ENCODE data around the gene TOR3A.
"Not testable (repeated sequence)": the region's sequence is repeated elsewhere in the genome, so short reads cannot be mapped to it uniquely, and the experiment has no call there.

TOR3A gene

DNA sequence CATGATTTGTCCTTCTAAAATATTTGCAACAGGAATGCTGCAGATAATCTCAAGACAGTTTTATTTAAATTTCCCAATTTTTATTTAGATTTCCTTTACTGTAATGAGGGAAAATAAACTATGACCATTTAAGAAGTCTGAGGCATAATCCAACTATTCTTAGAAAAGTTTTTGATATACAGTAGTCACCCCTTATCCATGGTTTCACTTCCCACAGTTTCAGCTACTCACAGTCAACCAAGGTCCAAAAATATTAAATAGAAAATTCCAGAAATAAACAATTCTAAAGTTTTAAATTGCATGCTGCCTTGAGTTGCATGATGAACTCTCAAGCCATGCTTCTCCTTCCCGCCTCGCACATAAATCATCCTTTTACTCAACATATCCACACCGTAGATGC, 33.3 kb downstream of the TOR3A start:
- no peak for FAIRE-seq

DNA sequence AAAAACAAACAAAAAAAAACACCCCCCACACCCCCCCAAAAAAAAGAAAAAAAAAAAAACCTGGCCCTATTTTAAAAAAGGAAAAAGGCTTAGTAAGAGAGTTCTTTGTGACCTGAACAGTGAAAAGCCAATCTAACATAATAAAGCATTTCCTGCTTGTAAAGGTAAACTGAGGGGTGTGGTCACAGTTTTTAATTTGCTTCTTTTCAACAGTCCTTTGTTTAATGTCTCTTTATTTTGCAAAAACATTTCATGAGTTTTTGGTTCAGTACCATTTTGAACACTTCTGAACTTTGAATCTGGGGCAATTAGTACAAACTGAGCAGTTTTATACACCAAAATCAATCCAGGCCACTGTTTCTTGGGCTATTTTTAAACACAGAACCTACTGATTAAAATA, 37.6 kb downstream of the TOR3A start:
- FAIRE-seq: no peak

DNA sequence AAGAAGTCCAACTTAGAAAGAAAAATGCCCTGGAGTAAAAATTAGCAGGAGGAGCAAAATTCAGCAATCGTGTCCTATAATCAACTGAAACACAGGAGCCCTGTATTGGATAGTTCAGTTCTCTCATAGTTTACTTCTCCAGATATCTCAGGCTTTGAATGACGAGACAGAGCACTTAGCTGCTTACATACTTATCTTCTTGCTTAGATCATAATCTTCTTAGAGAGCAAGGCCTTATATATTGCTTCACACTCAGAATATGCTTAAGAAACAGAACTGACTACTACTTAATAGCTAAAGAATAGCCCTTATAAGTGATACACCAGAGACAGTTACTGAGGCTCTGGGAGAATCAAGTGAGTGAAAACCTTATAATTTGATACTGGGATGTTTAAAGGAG, 38.9 kb downstream of the TOR3A start:
- no peak for FAIRE-seq

DNA sequence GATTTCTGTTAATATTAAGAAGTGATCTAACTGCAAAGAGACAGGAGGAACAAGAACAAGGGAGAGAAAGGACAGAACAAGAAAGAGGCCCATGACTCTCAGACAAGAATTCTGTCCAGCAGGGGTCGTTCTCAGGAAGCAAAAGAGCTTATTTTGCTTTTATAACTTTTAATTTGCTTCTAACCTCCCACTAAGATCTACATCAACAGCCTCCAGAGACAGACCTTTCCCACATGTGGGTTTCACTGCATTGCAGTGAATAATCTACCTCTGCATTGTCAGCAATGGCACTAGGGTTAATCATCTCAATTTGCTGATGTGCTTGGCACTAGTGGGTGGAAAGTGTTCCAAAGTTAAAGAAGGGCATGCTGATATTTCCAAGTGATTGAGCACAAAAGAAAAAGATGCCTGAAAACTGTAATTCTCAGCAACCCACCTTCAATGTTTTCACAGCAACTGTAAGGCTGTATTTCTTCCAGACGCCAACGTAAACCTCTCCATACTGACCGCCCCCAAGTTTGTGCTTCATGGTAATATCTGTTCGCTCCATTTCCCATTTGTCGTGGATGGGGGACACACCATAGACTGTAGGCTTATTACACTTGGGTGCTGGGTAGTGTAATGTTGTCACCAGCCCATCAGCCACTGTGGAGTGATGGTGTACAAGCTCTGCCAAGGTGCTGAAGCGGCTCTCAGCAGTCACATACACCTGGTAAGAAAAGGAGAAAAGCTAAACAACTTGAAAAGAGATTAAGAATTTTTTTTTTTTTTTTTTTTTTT, 39.5 kb downstream of the TOR3A start:
- no peak for FAIRE-seq

DNA sequence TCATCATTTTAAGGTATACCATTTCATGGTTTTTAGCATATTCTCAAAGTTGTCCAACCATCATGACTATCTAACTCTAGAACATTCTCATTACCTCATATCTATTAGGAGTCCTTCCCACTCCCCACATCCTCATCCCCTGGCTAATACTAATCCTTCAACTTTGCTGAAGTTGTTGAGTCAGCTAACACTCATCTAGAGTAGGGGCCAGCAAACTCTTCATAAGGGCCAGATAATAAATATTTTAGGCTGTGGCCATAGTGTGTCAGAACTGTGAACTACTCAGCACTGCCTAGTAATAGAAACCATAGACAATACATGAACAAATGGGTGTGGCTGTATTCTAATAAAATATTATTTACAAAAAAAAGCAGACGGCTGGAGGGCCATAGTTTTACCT, 43.0 kb downstream of the TOR3A start:
- FAIRE-seq: no peak

DNA sequence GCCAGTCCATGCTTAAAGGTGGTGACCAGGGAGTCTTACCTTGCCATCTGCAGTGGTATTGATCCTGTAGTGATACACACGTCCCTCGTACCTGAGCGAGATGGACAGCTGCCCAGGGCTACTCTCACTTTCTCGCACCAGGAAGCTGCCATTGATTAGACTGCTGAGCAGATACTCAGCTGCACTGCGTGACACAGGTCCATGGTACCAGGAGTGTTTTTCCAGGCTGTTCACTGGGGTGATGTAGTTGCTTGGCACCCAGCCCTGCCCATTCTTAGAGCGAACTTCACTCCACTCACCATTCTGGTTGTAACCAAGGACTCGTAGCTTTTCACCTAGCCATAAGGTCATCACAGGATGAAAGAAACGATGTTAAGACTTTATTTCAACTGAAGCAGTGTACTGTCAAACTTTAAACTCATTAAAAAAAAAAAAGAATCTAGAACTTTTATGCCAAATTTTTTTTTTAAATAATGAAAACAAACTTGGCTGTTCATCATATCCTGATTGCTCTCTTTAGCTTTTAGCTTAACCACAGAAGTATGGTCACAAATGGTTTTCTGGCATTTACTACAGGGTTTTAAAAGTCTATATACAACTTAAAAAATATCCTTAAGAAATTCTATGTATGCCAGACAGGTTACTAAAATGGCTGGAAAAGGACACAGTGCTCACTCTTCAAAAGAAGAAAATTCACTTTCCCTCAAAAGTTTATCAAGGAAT, 44.6 kb downstream of the TOR3A start:
- peak; percentile 24 for FAIRE-seq

DNA sequence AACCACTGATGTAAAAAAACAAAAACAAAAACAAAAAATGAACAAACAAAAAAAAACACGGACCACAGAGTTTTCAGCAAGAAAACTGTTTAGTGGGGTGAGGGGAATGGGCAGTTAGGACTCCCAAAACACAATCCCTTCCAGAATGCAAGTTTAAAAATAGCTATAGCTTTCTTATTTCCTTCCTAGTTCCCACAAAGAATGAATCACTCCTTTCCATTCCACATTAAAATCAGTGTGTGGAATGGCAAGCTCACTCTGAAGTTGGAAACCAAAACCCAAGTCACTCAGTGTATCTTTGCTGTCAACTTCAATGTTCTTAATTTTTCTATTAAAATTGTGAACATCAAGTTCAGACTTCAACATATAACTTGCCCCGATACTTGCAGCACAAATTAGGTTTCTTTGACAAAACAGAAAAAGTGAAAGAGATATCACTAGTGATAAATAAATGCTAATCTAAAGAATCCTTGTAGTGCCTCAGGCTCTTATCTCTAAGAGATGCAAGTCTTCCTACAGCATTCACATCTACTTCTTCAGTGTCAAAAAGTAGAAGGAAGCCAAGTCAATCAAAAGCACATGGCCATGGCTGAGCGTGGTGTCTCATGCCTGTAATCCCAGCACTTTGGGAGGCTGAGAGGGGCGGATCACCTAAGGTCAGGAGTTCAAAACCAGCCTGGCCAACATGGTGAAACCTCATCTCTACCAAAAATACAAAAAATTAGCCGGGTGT, 45.5 kb downstream of the TOR3A start:
- no peak for FAIRE-seq

DNA sequence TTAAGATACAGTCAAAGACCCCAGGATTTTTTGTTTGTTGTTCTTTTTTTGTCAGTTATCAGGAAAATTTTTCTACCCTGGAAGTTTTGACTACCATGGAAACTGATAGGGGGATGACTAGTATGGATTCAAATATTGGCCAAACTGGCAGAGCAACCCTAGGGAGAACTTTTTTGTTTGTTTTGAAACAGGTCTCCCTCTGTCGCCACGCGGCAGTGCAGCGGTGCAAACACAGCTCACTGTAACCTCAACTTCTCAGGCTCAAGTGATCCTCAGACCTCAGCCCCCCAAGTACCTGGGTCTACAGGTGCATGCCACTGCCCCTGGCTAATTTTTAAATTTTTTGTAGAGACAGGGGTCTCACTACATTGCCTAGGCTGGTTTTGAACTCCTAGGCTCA, 46.6 kb downstream of the TOR3A start:
- no peak for FAIRE-seq

DNA sequence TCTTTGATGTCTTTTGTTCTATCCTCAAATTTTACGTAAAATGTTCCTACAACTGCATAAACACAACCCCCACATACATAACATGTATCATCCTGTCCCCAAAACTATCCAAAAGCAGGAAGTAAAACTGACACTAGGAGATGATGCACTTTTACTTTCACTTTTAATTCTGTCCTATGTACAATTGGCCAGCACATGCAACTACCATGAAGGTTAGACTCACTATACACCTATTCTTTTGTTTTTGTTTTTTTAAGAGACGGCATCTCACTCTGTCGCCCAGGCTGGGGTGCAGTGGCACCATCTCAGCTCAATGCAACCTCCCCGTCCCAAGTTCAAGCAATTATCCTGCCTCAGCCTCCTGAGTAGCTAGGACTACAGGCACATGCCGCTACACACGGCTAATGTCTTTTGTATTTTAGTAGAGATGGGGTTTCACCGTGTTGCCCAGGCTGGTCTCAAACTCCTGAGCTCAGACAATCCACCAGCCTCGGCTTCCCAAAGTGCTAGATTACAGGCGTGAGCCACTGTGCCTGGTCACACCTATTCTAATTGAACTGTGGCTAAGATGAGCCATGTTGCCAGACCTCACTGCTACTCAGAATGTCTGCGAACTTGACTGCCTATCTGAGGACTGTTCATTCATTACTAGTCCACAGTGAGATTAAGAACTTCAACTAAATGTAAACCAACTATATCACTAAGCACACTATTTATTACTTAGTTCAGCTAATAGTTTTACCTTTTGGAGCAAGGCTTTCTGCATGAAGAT, 48.0 kb downstream of the TOR3A start:
- FAIRE-seq: no peak

DNA sequence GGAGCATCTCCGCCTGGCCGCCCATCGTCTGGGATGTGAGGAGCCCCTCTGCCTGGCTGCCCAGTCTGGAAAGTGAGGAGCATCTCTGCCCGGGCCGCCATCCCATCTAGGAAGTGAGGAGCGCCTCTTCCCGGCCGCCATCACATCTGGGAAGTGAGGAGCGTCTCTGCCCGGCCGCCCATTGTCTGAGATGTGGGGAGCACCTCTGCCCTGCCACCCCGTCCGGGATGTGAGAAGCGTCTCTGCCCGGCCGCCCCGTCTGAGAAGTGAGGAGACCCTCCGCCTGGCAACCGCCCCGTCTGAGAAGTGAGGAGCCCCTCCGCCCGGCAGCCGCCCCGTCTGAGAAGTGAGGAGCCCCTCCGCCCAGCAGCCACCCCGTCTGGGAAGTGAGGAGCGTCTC, 53.3 kb downstream of the TOR3A start:
- FAIRE-seq: not testable (repeated sequence)

DNA sequence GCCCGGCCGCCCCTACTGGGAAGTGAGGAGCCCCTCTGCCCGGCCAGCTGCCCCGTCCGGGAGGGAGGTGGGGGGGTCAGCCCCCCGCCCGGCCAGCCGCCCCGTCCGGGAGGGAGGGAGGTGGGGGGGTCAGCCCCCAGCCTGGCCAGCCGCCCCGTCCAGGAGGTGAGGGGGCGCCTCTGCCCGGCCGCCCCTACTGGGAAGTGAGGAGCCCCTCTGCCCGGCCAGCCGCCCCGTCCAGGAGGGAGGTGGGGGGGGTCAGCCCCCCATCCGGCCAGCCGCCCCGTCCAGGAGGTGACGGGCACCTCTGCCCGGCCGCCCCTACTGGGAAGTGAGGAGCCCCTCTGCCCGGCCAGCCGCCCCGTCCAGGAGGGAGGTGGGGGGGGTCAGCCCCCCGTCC, 53.8 kb downstream of the TOR3A start:
- FAIRE-seq: not testable (repeated sequence)

DNA sequence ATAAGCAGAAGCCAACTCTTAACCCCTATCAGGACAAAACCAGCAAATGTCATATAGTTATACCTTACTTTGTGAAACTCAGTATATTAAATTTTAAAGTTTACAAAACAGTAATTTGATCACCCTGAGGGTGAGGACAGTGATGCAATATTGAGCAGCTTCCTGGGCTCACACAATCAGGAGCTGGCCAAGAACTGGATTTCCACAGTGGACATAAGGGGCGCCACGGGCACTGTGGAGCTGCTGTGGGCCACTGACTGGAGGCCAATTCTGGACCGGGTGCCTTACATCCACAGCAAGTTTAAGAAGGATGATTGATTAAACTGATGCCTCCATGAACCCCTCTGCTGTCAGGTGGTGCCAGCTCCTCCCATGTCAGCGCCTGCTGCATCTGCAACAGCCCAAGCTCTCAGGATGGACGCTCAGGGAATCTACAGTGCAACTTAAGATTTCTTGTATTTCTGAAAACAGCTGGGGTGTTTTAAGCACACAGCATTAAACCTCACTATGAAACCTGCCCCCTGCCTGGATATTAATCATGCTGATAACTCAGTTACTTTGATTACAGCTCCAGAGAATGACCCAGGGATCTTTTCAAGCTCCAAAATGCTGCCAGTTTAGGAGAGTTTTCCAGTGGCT, 55.9 kb downstream of the TOR3A start:
- FAIRE-seq: no peak

DNA sequence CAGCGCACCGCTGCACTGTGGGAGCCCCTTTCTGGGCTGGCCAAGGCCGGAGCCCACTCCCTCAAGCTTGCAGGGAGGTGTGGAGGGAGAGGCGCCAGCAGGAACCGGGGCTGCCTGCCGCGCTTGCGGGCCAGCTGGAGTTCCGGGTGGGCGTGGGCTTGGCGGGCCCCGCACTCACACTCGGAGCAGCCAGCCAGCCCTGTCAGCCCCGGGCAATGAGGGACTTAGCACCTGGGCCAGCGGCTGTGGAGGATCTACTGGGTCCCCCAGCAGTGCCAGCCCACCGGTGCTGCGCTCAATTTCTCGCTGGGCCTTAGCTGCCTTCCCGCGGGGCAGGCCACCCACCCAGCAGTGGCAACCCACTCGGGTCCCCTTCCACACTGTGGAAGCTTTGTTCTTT, 56.9 kb downstream of the TOR3A start:
- FAIRE-seq: not testable (repeated sequence)

DNA sequence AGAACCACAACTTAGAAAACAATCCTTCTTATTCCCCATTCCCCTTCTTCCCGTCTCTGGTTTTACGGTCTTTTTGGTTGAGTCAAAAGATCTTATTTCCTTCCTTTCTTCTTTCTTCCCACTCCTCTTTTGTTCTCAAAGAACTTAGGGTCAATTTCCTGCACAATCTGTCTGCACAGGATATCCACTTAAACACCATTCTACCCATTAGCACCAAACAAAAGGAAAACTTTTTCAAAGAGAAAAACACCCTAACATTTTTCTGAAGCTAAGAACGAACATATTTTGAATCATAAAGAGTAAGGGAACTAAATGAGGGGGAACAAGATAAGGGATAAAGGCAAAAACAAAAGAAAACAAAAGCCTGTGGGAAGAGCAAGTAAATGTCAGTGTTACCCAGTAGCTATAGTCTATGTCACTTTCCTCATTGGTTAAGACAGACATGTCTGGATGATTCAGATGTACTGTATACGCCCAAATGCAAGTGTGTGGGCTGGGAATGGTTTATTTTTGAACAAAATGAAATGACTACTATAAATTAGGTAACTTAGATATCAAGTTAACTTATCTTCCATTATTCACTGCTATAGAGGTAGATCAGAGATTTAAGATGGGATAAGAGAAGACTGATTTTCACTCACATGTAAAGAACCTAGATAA, 59.9 kb downstream of the TOR3A start:
- no peak for FAIRE-seq

DNA sequence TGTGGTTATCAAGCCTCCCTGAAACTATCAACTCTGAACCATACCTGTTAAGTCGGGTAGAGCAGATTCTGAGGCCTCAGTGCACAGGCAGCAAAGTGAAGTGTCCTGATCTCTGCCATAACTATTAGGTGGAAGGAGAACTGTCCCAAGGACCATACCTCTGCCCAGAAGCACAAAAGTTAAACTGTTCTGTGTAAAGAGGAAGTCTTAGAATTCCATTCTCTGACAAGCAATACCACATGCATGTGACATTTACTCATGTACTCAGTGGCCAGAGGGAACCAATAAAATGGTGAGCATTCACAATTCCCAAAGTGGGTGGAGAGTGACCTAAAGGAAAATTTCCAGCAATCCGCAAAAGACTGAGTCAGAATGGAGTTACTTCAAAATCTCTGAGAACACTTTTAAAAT, 61.0 kb downstream of the TOR3A start:
- no peak for FAIRE-seq

DNA sequence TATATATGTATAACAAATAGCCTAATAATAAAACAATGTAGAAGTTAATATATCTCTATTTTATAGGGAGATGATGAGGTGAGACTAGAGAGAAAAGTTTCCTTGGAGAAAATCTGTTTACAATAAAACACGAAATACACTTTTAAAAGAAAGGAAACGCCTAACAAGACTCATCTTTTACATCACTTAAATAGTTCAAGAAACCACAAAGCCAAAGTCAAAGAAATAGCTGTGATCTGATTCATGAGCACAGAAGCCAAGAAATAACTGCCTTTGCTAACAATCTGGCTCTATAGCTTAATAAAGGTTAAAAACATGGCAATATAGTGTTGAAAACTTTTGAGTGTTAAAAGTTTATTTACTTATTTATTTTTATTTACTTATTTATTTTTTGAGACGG, 61.5 kb downstream of the TOR3A start:
- no peak for FAIRE-seq

DNA sequence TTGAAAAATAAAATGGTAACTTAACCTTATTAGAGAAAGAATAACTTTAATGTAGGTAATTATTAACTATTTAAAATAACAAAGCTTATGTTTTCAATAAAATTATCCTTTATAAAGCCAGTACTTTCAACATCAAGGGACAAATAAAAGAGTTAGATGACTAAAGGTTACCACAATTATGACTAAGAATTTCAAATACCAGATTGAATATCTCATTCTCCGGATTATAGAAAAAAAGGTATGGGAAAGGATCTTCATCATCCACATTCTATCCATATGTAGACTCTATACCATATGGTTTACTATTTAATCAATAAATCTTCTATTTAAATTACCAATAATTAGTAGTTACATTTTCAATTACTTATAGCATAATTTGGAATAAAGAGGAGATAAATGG, 62.8 kb downstream of the TOR3A start:
- FAIRE-seq: no peak

DNA sequence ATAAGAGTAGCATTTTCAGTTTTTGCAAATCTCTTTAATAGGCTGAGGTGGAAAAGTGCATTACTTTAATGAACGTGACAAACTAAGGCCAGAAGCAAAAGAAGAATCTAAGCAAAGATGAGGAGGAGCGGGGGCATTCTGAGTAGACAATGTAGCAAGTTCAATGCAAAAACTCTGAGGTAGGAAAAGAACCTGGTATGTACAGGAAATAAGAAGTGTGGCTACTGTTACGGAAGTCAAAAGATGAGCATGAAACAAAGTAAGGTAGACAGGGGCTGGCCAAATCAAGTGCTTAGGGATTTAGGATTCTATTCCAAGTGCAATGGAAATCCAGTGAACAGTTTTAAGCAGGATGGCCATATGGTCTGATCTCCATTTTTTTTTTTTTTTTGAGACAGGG, 63.7 kb downstream of the TOR3A start:
- no peak for FAIRE-seq

All from islet of Langerhans (tissue), 1 donor.